Measurements from ENCODE around the gene WNT9A. TPM values are rescaled to one million over a fixed set of nuclear protein-coding genes. Genes with fewer than 3 reads are reported as not detected.

Gene WNT9A
- total and polyA plus RNA-seq, 12 donors: 0.39 to 27.9 (median 3.8) TPM

DNA sequence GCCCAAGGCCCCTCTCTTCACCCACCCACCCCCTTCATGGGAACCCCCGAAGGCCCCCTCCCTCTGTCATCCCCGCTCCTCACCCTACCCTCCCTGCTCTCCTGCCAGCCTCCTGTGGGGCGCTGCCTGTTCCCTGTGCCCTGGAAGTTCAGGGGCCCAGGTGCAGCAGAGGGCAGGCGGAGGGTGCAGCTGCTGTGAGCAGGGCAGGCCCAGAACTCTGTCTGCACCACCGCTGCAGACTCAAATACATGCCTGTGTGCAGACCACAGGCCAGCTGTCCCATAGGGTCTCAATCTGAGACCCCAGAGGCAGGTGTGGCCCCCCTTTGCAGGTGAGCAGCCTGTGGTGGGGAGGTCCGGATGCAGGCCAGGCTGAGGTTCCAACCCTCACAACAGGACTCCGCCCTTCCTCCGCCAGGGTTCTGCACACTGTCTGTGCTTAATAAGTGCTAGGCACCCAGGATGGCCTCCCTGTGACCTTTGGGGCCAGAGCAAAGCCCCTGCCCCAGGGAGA is 62.5 kb downstream of the WNT9A start:
- peak overlapping the region in 6 of 10 donors; percentile 86 to 95 (median 88) for H3K27ac ChIP-seq
- intact Hi-C loops (cut with DNase I): loop anchor here in 2 of 10 donors (5.0 to 10.0 kb wide), 4 partner anchors 60 to 100 kb away; partner anchors contain the start of gene WNT9A (in 2 of the 2)
- DNase-seq: peak in 1 of 2 donors; percentile 4

DNA sequence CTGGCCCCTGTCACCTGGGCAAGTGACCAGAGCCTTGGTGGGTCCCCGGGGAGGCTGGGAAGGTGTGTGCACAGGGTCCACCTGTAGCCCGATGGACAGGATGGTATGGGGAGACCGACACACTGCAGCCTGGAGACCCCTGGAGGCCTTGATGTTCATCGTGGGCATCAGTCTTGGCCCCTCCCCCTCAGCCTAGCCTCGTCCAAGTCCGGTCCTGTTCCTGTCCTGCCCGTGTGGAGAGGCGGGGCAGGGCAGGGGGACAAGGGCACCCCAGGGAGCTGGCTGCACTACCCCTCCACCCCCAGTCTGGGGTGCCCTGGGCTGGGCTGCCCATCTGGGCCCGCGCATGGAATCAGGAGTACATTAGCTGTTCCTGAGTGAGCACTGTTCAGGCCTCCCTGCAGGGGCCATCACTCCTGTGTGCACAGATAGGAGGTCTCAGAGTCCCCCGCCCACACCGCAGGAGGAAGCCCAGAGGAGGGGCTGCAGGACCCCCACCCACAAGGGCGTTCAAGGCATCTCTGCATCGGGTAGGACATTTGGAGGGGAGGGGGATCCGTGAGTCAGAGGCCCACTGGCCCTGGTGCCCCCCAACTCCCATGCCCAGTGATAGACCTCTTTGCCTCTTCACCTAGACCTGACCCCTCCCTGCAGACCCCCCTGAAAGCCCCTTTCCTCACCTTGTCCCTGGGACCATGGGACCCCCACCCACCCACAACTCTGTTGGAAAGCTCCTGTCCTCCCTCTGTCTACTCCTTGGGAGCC is 63.2 kb downstream of the WNT9A start:
- 91 to 94% methylated on average over 15 of the region's 15 CpGs for WGBS, 2 donors
- peak in 1 of 2 donors; percentile 3 for DNase-seq
- no peak for ATAC-seq

More for the DNA sequence above, 62.5 kb downstream of the WNT9A start:
- Histone ChIP-seq H3K27me3 (peaks cover 0 to 13% (median 0%) of the 10 kb centered on the region in 7 donors), H3K4me3 (peak overlapping the region in 2 of 10 donors; percentile 7 to 57), H3K36me3 (no peaks in the 10 kb centered on the region), H3K9me3 (no peaks in the 10 kb centered on the region), H3K4me1 (peaks cover 15 to 31% (median 24%) of the 10 kb centered on the region in 9 donors)
- 86 to 90% methylated on average over 8 of the region's 8 CpGs for WGBS, 2 donors
- ATAC-seq: no peak
- TF ChIP-seq, protein P1, sequence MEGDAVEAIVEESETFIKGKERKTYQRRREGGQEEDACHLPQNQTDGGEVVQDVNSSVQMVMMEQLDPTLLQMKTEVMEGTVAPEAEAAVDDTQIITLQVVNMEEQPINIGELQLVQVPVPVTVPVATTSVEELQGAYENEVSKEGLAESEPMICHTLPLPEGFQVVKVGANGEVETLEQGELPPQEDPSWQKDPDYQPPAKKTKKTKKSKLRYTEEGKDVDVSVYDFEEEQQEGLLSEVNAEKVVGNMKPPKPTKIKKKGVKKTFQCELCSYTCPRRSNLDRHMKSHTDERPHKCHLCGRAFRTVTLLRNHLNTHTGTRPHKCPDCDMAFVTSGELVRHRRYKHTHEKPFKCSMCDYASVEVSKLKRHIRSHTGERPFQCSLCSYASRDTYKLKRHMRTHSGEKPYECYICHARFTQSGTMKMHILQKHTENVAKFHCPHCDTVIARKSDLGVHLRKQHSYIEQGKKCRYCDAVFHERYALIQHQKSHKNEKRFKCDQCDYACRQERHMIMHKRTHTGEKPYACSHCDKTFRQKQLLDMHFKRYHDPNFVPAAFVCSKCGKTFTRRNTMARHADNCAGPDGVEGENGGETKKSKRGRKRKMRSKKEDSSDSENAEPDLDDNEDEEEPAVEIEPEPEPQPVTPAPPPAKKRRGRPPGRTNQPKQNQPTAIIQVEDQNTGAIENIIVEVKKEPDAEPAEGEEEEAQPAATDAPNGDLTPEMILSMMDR (IDR thresholded peaks at IDR 0.05): no peak

DNA sequence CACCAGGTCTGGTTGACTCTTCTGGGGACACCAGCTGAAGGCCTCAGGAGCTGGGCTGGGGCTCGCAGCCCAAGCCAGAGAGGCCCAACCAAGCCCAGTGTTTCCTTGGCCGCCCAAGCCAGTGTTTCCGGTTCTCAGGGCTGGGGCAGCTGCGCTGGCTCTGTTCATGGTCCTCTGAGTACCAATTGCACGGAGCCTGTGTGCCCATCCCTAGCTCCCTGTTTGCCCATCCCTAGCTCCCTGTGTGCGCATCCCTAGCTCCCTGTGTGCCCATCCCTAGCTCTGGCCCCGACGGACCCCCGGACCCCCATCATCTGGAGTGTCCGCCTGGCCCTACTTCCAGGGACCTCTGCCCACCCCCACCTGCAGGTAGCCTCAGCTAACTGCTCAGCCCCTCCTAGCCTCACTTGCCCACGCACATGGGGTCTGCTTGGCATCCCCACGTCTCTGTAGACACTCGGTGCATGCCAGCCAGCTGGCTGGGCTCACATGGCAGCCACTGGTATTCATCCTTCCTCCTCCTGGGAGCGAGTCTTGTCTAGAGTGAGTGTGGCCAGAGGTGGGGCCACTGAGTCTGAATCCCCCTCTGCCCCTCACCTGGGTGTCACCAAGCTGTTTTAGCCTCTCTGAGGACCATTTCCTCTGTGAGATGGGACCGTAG is 64.0 kb downstream of the WNT9A start:
- Histone ChIP-seq H3K9me3 (no peaks in the 10 kb centered on the region), H3K4me3 (no peak overlapping the region), H3K4me1 (peaks cover 15 to 31% (median 24%) of the 10 kb centered on the region in 9 donors), H3K27me3 (peaks cover 0 to 15% (median 0%) of the 10 kb centered on the region in 7 donors), H3K27ac (no peak overlapping the region), H3K36me3 (no peaks in the 10 kb centered on the region)
- peak in 1 of 2 donors; percentile 2 for DNase-seq
- ATAC-seq: no peak
- 93 to 98% methylated on average over 15 of the region's 15 CpGs for WGBS, 2 donors
- intact Hi-C loops (cut with DNase I): loop anchor here in 2 of 10 donors (10.0 kb wide), 2 partner anchors 61 to 99 kb away; partner anchors contain the start of gene WNT9A (in 1 of the 2)
- TF ChIP-seq, protein P1 (IDR thresholded peaks at IDR 0.05): no peak

More for the DNA sequence above, 63.2 kb downstream of the WNT9A start:
- H3K4me1 ChIP-seq: peaks cover 15 to 31% (median 24%) of the 10 kb centered on the region in 9 donors
- intact Hi-C loops (cut with DNase I): loop anchor here in 2 of 10 donors (5.0 to 10.0 kb wide), 4 partner anchors 60 to 100 kb away; partner anchors contain the start of gene WNT9A (in 2 of the 2)
- H3K27ac ChIP-seq: no peak overlapping the region
- TF ChIP-seq, protein P1 (IDR thresholded peaks at IDR 0.05): no peak
- no peaks in the 10 kb centered on the region for H3K9me3 ChIP-seq
- no peaks in the 10 kb centered on the region for H3K36me3 ChIP-seq
- no peak overlapping the region for H3K4me3 ChIP-seq
- peaks cover 0 to 13% (median 0%) of the 10 kb centered on the region in 7 donors for H3K27me3 ChIP-seq

DNA sequence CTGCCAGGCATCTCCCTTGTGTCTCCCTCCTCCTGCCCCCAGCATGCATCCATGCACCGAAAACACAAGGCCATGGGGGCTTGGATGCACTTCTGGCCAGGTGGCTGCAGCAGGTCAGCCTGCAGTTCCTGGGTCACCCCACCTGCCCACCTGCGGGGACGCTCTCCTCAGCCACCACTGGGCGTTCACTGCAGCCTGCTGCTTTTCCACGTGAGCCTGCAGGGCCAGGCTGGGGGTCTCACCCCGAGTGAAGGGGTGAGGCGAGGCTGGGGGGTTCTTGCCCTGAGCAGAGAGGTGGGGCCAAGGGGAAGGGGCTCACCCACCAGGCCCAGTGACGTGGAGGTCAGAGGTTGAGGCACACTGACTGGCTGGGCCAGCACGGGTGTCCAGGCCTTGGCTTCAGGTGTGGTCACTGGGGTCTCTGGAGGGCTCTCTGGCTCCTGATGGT is 64.6 kb downstream of the WNT9A start:
- no peak overlapping the region for H3K27ac ChIP-seq
- no peak for ATAC-seq
- no peaks in the 10 kb centered on the region for H3K9me3 ChIP-seq
- peak in 1 of 2 donors; percentile 2 for DNase-seq
- peaks cover 15 to 30% (median 24%) of the 10 kb centered on the region in 9 donors for H3K4me1 ChIP-seq
- H3K4me3 ChIP-seq: no peak overlapping the region
- H3K27me3 ChIP-seq: peaks cover 0 to 15% (median 0%) of the 10 kb centered on the region in 7 donors
- TF ChIP-seq, protein P1 (IDR thresholded peaks at IDR 0.05): no peak
- no peaks in the 10 kb centered on the region for H3K36me3 ChIP-seq
- 85 to 87% methylated on average over 9 of the region's 9 CpGs for WGBS, 2 donors
- intact Hi-C loops (cut with DNase I): loop anchor here in 2 of 10 donors (10.0 kb wide), 2 partner anchors 62 to 98 kb away; partner anchors contain the start of gene WNT9A (in 1 of the 2)
